Brain microvascular endothelial cell (primary cell): ENCODE measurements around the gene GPC5.
A peak's percentile ranks its signal among the peaks of the same experiment; 100 is the strongest.

Experiments
- DNase-seq: peaks from one replicate; pipeline ENCODE4 v3.0.0-alpha.2; 2020
- H3K27ac ChIP-seq: fragments of 250-450 bp; sonication (Bioruptor Pico); 2 replicates; pipeline ENCODE4 v1.5.1; 2020; ENCODE audit warnings: mild to moderate bottlenecking, moderate library complexity
- H3K27me3 ChIP-seq: fragments of 250-450 bp; sonication (Bioruptor Pico); replicated peaks from 2 replicates; pipeline ENCODE4 v1.5.1; 2020; ENCODE audit warnings: mild to moderate bottlenecking
- H3K36me3 ChIP-seq: fragments of 250-450 bp; sonication (Bioruptor Pico); replicated peaks from 2 replicates; pipeline ENCODE4 v1.5.1; 2020; ENCODE audit warnings: mild to moderate bottlenecking
- H3K4me3 ChIP-seq: 2 replicates; pipeline ENCODE4 v1.5.1; 2011; ENCODE audit warnings: low read depth, mild to moderate bottlenecking, control low read depth, low read length, moderate library complexity
- CTCF ChIP-seq: IDR thresholded peaks from 2 replicates; pipeline ENCODE4 v1.5.1; 2011; ENCODE audit warnings: low read depth, mild to moderate bottlenecking, moderate library complexity, low read length, control low read depth, inconsistent platforms; ENCODE audit errors: missing control alignments
- in situ Hi-C: cut with HindIII; loops from 2 replicates; pipeline ENCODE4 v1.10.0; 2017; ENCODE audit warnings: low sequenced_read_pairs, low pct_ligation_motif_present

Gene GPC5

GRCh38 chr13:91362908-91363307, 35.5 kb upstream of the GPC5 start:
- H3K36me3 ChIP-seq, result peaks cover 2% of the 10 kb centered on the region
- DNase-seq, result no peak
- no peak for TF ChIP-seq CTCF
- no peak overlapping the region for H3K4me3 ChIP-seq
- in situ Hi-C loops, result no loop called here
- no peaks in the 10 kb centered on the region for H3K27me3 ChIP-seq
- H3K27ac ChIP-seq, result no peak overlapping the region

- in situ Hi-C loops, result no loop called here
- Histone ChIP-seq H3K27ac (no peak overlapping the region), H3K4me3 (no peak overlapping the region), H3K36me3 (no peaks in the 10 kb centered on the region), H3K27me3 (no peaks in the 10 kb centered on the region)
- no peak for TF ChIP-seq CTCF
- no peak for DNase-seq
These were observed 30.3 kb upstream of the GPC5 start for GRCh38 chr13:91368101-91368500.

GRCh38 chr13:91368676-91369440, 29.6 kb upstream of the GPC5 start:
- in situ Hi-C loops, result no loop called here
- TF ChIP-seq CTCF, result no peak
- Histone ChIP-seq H3K27ac (no peak overlapping the region), H3K27me3 (no peaks in the 10 kb centered on the region), H3K36me3 (no peaks in the 10 kb centered on the region), H3K4me3 (no peak overlapping the region)
- DNase-seq, result peak; percentile 31

DNA sequence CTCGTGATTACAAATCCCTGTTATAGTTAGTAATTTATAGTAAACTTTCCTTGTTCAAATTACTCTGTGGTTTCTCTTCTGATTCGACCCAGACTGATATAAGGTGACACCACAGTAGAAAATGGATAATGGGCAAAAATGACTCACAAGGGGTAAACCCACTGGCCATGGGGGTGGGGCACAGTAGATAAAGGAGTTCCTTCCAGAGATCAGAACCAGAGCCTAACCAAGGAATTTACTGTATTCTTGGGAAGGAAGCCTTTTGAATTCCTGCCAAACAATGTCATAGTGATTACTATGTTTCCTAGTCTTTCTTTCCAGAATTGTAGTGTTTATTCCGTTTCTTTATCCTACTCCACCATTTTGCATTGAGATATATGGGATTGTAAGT, 29.0 kb upstream of the GPC5 start:
- H3K36me3 ChIP-seq, result no peaks in the 10 kb centered on the region
- H3K4me3 ChIP-seq, result no peak overlapping the region
- no peaks in the 10 kb centered on the region for H3K27me3 ChIP-seq
- no peak for TF ChIP-seq CTCF
- in situ Hi-C loops, result no loop called here
- no peak overlapping the region for H3K27ac ChIP-seq
- peak; percentile 60 for DNase-seq

GRCh38 chr13:91370501-91370900, 27.9 kb upstream of the GPC5 start:
- no peaks in the 10 kb centered on the region for H3K36me3 ChIP-seq
- no peak for TF ChIP-seq CTCF
- no peaks in the 10 kb centered on the region for H3K27me3 ChIP-seq
- no peak overlapping the region for H3K27ac ChIP-seq
- DNase-seq, result no peak
- in situ Hi-C loops, result no loop called here
- H3K4me3 ChIP-seq, result no peak overlapping the region

- Histone ChIP-seq H3K27me3 (no peaks in the 10 kb centered on the region), H3K36me3 (no peaks in the 10 kb centered on the region), H3K4me3 (no peak overlapping the region), H3K27ac (no peak overlapping the region)
- no peak for TF ChIP-seq CTCF
- no peak for DNase-seq
- in situ Hi-C loops, result no loop called here
These were observed 25.5 kb upstream of the GPC5 start for GRCh38 chr13:91372911-91373310.
